NCI-H1092 (cell line): Measurements from ENCODE around the gene HOXD8.

Source experiments
- DNase-seq: peaks from one replicate; lab custom pipeline; 2025; lab: John Stamatoyannopoulos, UW

HOXD8 gene

DNA sequence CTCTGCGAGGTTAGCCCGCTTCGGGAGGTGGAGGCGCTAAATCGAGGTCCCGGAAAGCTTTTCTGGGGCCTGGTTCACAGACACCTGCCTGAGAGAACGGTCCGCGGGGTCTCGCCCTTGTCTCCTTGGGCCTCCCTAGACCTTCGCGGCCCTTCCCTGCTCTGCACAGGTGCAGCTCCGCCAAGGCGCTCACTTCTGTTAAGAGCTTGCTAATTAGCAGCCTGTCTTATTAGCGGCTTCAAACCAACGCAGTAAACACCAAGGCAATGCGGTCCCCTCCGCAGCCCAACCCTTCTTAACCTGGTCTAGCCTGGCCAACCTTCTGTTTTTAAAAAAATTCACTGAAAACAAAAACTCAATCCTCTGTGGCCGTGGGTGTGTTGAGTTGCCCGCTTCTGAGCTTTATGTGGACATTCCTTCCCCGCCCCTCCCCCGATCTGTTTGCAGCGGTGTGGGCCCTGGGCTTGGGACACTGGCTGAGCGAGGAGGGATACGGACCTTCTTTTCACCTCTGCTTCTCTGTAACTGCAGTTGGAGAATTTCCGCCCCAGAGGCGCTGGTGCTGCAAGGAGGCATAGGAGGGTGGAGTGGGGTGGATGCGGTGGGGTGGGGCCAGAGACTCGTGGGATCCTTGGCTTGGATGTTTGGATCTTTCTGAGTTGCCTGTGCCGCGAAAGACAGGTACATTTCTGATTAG, 18.4 kb downstream of the HOXD8 start:
- DNase-seq = no peak

DNA sequence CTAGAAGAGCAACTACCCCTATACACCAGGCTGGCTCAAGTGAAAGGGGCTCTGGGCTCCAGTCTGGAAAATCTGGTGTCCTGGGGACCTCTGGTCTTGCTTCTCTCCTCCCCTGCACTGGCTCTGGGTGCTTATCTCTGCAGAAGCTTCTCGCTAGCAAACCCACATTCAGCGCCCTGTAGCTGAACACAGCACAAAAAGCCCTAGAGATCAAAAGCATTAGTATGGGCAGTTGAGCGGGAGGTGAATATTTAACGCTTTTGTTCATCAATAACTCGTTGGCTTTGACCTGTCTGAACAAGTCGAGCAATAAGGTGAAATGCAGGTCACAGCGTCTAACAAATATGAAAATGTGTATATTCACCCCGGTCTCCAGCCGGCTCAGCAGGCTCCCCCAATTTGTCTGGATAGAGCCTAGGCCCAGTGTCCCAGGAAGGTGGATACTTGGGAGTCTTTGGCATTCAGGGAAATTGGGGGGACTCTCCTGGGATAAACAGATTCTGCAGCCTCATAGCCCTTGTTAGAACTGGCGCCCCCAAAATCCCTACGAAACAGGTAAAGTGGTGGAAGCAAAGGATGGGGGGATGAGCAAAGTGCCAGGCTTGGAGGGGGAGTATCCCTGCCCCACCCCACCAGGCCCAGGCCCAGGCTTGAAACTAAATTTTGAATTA, 19.4 kb downstream of the HOXD8 start:
- no peak for DNase-seq

DNA sequence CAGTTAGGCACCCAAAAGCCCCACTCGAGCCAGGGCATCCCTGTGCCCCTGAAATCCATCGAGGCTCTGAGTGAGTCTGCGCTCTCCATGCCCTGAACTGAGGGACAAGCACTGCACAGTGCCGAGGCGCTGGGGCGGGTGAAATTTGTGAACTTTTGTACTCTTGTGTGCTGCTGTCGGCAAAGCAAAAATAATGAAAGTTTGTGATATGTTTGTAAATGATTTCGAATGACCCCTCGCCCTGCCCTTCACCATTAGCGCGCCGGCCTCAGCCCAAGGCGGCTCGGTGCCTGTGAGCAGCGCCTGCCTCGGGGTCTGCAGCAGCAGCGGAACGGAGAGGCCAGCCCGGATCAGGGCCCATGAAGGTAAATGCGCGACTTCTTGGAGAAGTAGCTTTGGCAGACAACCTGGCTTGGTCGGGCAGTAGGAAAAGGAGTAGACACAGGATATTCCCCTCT, 20.0 kb downstream of the HOXD8 start:
- no peak for DNase-seq

DNA sequence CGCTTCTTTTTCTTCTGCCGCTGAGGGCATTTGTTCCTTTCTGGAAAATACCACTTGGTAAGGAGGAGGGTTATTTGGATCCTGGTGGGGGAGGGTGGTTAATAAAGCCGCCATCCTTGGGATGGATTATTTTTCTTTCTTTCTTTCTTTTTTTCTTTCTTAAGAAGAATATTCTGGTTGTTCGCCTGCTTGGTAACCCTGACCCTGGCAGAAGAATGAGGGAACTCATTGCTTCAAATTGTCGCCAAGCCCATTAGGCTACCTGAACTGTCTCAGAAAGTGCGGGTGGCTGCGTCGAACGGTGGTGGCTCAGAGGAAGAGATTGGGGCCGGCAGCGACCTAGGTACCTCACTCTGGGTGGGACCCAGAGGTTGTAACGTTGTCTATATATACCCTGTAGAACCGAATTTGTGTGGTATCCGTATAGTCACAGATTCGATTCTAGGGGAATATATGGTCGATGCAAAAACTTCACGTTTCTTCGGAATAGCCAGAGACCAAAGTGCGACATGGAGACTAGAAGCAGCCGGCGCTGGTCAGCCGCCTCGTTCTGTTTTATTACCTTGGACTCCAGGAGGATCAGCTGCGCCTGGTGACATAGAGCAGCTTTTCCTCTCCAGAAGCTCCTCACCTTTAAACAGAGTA, 20.6 kb downstream of the HOXD8 start:
- DNase-seq = no peak

DNA sequence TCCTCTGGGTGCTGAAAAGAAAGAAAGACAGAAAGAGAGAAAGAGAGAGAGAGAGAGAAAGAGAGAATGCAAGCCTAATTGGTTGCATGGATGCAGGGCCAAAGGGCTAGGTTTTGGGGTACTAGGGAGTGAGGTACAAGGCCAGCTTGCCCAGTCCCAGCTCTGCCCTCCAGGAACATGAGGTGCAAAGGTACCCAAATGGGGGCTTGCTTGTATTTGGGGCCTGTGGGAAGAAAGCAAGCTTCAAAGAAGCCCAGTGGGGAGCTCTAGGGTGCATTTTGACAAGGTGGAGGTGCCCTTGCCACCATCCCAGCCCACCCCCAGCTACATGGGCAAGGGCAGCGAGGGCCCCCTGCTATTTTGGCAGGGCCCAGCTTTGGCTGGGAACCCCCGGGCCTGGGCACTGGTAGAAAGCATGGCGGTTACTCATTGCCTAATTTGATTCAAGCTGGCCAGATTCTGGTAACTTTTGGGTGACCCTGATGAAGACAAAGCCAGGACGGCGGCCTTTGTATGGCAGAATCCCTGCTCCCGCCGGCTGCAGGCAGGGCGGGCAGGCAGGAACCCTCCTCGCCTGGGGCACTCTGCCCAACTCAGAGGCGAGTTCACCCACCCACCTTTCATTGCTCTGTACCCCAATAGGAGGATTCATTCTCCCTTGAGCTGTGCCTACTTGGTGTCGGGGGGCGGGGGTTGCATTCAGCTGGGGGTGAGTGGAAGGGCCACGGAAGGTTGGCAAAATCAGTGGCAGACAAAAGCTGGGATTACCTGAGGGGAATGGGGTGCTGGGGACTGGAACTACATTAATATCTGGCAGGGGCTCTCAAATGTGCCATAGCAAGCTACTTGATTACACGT, 21.3 kb downstream of the HOXD8 start:
- no peak for DNase-seq

DNA sequence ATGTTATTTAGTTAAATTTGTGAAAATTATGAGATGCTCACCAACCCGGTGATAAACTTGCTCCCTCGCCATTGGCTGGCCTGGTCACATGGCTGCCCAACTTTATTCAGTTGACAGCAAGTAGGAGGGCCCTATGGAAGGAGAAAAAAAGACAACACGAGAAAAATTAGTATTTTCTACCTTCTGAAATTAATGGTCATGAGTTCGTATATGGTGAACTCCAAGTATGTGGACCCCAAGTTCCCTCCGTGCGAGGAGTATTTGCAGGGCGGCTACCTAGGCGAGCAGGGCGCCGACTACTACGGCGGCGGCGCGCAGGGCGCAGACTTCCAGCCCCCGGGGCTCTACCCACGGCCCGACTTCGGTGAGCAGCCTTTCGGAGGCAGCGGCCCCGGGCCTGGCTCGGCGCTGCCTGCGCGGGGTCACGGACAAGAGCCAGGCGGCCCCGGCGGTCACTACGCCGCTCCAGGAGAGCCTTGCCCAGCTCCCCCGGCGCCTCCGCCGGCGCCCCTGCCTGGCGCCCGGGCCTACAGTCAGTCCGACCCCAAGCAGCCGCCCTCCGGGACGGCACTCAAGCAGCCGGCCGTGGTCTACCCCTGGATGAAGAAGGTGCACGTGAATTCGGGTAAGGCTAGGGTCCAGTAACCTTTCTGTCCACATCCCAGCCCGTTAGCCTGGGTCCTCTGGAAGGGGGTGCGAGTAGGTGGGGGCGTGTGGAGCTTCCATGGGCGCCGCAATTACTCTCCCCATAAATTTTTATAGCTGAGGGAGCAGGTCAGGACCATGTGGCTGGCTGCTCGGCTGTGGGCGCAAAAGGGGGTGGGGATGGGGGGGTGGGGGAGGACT, 22.2 kb downstream of the HOXD8 start, which contains the start of gene HOXD4:
HOXD4 (plus strand) TSS at position 109 of the 846 bp plus-strand sequence; CDS start at position 193, 84 bp downstream.
- DNase-seq = no peak

DNA sequence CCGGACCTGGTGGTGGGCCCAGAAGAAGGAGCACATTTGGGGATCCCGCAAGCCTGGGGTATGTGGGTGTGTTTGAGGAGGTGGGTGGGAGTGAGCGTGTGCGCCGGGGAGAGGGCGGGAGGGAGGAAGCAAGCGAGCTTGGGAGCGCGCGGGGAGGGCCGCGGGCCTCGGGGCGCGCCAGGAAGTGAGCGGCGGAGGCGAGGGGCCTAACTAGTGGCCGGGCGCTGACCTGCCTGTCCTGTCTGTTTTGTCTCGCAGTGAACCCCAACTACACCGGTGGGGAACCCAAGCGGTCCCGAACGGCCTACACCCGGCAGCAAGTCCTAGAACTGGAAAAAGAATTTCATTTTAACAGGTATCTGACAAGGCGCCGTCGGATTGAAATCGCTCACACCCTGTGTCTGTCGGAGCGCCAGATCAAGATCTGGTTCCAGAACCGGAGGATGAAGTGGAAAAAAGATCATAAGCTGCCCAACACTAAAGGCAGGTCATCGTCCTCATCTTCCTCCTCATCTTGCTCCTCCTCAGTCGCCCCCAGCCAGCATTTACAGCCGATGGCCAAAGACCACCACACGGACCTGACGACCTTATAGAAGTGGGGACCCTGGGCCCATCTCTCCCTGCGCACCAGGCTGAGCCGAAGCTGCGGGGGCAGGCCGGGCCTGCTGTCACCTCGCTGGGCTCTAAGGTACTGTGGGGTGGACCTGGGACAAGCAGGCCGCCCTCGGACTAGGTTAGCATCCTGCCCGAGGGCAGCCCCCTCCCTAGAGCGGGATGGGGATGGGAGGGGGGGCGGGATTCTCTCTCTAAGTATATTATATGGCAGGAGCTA, 23.1 kb downstream of the HOXD8 start:
- DNase-seq = no peak

DNA sequence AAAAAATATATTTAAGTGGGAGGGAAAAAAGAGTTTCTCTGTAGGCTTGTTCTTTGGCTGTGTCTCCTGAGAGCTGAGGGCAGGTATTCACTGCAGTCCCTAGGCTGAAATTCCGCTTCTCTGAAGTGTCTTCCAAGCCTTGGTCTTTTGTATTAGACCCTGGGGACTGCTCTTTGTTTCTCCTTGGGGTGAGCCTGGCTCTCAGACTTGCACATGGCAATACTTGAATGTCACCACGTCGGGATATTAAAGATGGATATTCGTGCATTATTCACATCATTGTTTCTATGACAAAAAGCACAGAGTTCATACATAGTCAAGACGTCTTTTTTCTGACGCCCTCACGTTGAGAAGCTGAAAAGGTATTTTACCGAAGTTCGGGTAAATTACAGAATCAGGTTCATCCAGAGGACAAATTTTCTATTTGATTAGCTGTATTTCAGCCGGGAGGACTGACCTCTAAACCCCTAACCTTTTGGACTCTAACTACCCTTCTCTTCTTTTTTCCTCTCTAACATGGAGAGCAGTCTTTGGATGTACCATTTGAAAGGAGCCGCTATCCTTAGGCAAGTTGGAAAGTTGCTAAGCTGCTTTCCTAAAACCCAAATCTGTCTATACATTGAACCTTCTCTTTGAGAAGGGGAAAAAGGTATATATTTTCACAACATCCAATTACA, 25.2 kb downstream of the HOXD8 start:
- no peak for DNase-seq

DNA sequence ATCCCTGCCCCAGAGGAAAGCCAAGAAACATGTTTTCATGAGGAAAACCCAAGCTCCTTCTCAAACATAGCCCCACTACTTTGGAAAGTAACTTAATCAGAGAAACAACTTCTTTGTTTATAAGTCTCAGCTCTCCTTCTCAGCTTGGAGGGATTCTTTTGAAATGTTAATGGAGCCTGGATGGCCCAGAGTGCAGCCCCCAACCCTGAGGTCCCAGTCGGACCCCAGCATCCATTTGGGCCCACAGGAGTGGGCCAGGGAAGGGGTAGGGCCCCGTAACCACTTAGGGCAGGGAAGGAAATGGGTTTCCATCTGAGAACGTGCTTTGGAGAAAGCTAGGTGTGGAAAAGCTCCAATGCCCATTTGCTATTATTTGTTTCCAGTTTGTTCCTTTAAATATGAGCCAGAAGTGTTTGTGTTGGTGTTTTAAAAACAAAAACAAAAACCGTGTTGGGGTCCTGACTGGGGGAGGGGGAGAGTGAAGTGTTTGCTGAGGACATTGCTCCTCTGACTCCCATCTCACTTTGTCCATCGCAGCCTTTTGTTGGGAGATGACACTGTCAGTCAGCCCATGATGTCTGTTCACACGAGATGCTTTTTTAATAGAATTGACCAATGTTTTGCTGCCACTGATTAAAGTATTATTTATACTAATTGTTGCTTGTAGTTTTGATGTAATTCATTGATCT, 26.0 kb downstream of the HOXD8 start:
- no peak for DNase-seq

DNA sequence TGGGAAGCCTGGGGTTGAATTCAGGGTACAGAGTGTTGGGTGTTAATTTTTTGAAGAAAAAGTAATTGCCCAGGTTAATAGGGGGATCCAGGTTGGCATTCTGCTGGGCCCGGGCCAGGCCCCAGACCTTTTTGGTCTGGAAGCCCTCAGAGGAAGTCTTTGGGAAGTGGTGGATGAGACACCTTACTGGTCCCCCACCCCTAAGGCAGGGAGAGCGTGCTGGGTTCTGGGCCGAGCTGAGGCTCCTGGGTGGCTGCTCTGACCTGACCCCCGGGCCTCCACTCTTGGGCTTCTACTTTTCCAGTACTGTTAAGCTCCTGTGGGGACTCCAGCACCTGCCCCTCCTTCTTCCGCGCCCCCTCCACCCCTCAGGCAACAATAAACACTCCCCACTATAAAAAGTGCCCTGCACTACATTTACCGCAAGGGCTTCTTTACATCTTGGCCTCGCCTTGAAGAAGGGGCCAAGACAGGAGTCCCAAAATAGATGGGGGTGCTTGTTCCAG, 26.8 kb downstream of the HOXD8 start:
- no peak for DNase-seq

DNA sequence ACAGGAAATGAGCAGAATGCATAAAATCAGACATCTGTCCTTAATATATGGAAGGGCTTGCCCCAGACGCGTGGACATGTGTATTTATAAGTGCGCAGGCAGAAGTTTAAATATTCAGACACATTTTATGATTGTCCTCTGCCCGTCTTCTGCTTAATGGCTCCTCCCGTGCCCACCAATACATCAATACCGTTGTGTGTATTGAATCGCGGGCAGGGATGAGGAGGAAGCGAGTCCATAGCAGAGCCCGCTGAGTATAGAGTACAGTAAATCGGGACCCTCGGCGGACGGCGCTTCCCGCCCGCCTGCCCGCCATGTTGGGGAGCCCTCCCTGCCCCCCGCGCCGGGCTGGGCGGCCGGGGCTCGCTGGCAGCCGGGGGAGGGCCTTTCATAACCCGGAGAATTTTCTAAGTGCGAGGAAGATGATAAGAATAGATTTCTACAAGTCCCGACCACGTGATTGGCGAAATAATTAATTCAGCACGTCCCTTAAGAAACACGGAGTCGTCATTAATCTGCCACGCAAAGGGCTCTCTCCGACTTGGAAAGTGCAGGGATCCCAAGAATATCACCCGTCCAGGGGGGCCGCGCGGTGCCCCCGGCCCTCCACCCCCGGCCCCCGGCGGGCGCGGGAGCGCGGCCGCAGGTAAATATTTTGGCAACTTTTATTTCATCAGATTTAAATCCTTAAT, 27.4 kb downstream of the HOXD8 start, which contains the start of gene HOXD3:
HOXD3 (plus strand) TSS at position 501 of the 692 bp plus-strand sequence. CDS start 11,808 bp downstream, outside the sequence.
- no peak for DNase-seq

DNA sequence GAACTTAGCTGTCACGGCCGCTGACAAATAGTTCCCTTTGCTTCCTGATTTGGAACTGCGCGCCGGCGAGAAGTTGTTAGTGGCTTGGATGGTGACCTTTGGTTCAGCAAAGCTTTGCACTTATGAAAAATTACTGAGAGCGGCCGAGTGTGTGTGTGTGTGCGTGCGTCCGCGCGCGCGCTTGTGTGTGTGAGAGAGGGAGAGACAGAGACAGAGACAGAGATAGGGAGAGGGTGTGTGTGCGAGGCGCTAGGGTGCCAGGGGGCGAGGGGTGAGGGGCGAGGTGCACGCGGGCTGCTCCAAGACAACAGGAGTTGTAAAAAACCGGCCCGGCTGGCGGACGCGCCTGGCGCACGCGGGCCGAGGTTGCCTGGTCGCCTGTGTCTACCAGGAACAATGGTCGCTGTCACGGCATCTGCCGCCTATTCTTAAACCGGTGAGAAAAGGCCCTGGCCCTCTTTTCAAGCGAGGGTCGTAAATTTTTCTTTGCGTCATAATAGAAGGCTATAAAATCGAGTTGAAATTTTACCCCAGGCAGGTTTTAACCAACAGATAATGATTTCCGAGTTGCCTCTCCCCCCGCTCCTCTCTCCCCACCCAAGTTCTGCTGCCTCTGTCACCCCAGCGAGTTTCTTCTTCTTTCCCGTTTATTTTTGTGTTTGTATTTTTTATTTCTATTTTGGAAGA, 28.1 kb downstream of the HOXD8 start:
- DNase-seq = peak; percentile 63

DNA sequence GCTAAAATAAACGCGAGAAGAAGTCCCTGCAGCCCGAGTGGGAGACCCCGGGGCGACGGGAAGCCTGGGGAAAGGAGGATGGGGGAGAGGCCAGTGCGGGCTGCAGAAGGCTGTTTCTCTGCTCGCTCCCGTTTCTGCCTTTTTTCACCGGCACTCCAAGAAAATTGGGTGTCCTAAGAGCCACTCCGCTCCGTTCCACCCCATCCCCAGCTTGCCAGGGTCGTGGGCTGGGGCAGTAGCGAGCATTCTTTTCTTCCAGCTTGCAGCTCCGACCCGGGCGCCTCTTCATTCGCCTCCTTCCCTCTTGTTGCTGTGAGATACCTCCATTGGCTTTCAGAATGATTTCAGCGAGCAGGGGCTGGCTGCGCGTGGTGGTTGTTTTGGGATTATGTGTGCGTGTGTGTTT, 28.7 kb downstream of the HOXD8 start:
- DNase-seq = no peak

DNA sequence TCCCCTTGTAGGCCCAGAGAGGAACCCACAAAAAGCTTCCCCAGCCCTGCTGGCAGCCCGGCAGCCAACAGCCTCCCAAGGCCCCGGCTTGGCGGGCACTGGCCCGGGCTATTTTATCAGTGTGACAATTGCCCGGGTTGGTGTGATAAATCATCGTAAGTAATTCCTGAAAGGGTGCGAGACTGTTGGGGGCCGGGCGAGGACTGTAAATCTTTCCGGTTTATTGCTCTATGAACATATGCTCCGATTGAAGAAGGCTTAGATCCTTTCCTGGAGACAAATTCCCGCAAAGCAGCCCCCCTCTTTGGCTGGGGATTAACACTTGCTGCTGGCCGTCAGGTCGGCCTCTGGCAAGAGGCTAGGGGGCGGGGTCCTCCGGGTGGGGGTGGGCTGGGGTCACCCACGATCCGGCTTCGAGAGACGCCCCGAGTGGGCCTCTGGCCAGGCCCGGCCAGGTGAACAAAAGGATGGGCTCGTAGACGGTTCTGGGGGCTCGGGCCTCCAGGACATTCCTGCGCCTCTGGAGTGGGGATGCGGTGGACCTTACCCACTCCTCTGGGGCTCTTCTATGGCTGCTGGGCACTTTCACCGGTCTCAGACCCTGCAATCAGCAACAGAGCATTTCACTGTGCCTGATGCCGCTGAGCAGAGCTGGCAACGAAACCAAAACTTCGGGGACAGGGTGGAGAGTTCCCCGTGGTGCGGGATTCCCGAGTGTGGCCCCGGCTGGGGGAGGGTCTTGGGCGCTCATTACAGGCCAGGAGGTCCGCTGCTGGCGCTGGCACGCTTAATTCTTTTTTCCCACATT, 29.6 kb downstream of the HOXD8 start:
- no peak for DNase-seq

DNA sequence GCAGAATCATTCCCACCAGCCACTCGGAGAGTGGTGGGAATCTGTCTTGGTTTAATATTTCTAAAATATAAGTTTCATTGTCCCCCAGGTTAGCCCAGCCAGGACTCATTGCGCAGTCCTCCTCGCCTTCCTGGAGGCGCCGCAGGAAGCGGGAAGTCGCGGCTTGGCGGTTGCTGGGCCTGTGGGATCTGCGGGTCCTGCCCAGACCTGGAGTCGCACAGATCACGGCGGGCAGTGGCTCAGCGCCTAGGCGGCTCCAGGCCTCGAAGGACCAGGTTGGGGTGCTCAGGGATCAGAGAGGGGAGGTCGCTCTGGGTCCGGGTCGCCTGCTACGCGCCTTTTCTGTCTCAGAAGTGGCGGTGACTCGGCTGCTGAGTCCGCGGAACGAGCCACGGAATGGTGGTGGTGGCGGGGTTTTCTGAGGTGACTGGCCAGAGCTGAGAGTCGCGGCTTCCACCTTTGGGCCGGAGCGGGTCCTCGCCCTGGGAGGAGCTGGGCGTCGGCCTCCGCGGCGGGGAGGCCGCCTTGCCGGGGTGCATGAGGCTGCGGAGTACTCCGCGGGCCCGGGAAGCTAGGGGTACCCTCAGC, 30.3 kb downstream of the HOXD8 start:
- DNase-seq = no peak

DNA sequence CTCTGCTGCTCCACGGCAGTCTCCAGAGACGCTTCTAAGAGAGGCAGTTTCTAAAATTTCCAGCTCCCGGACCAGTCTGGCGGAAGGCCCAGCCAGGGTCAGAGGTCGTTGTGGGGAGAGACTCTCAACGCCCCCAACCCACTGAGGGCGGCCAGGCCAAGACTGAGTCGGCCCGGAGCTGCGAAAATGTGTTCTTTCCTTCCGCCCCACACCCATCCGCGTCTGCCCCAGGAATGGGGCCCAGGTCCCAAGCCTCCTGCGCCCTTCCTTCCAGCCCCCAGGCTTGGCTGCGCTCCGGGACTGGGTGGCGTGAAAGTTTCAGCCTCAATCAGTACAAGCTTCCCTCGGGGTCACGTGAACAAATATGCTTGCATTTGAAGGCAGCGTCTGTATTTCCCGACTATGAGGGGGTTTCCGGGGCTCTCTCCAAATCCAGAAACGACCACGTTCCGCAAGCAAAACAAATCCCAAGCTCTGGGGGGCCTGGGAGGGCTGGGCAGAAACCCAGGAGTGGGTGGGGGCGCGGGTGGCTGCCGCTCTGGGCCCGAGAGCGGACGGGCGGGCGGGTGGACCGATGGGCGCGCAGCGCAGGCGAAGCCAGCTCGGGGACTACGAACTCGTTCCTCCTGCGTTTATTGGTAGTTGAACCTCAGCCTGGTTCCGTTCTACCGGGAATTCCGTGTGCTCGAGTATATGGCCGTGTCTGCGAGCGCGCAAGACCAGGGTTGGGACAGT, 30.9 kb downstream of the HOXD8 start:
- DNase-seq = no peak
